HG03097 (cell line): ENCODE data around the gene GRM4.

Source experiments
- ATAC-seq: cut with Tn5 transposase; IDR thresholded peaks from one replicate; pipeline ENCODE4 v1.9.1; 2021; ENCODE audit not compliant: unreplicated experiment, low FRiP score

GRM4 gene

GRCh38 chr6:34143884-34144580, 1.9 kb downstream of the GRM4 start:
- no peak for ATAC-seq

GRCh38 chr6:34143196-34143883, 2.5 kb downstream of the GRM4 start:
- ATAC-seq: no peak

DNA sequence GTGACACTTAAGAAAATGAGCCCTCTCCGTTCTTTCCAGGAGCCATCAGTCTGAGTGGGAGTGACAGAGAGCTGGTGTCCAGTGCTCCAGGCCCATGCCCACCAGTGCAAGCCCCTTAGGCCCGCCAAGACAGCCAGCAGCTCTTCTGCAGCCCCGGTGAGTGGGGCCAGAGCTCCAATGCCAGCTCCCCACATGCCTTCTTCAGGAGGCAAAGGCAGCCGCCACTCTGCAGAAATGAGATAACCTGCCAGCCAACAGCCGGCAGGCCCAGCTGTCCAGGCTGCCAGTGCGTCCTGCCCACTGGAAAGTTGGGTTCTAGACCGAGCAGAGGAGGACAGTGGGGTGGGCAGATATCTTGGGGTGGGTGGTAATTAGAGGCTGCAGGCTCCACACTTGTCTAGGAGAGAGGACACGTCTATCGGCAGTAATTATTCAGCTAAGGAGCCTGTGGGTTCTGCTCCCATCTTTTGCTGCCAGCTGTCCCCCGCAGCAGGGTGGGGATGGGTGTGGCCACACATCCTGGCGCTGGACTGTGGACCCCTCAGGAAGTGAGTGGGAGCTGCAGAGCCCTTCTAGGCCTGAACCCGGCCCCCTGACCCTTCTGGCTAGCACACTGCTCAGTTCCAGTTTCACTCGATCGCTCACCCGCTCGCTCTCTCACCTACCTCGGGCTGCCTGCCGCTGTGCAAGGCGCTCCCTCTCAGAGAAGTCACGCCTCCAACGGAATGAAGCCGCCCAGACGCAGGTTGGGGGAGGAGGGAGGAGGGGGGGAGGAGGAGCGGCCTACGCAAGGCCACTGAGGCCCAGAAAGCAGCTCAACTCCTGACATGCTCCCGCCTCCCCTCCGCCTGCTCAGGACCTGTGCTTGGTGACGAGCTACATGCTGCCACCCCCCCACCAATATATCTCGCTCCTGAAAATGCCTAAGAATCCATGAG, 3.6 kb downstream of the GRM4 start:
- no peak for ATAC-seq

DNA sequence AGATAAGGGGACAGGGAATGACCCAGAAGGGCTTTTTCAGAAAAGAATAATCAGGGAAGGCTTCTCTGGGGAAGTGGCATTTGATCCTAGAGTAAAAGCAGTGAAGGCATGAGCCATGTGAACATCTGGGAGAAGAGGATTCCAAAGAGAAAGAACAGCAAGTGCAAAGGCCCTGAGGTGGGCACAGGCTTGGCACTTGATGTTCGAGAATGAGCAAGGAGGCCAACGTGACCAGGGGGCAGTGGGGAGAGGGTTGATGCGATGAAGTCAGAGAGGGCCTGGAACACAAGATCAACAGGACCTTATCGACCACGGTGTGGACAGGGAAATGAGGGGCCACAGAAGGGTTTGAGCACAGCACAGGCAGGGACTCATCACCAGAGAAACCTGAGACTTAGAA, 5.8 kb downstream of the GRM4 start:
- no peak for ATAC-seq

GRCh38 chr6:34138914-34139510, 6.9 kb downstream of the GRM4 start:
- no peak for ATAC-seq

DNA sequence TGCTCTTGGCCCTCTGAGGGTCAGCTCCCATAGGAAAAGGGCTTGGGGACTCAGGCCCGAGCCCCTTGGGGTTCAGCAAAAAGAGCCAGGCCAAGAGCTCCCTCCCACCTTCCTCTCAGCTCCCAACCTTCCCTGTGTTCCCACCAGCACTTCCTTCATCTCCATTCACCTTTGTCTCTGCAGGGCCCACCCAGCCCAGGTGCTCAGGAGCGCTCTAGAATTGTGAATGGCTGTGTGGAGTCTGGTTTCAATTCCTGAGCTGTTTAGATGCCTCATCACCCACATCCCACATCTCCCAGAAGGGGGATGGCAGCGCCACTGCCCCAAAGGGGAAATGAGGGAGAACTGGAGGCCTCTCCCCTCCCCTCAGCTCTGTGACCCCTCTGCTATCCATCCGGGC, 7.7 kb downstream of the GRM4 start:
- no peak for ATAC-seq

DNA sequence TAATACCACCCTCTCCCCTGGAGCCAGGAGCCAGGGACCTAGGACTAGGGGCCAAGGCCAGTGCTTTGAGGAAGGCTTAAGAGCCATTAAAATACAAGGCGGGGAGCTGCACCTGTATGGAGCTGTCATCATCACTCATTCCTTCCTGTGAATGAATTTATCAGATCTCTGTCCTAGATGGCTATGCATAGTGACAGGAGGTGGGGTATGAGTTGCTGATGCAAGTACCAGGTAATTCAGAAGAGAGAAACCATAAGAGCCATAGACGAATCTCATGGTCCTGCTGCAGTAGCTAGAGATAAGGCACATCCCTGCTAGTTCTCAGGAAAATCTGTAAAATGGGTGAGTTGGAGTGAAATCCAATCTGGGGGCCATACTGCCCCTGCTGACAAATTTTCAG, 10.3 kb downstream of the GRM4 start:
- no peak for ATAC-seq

DNA sequence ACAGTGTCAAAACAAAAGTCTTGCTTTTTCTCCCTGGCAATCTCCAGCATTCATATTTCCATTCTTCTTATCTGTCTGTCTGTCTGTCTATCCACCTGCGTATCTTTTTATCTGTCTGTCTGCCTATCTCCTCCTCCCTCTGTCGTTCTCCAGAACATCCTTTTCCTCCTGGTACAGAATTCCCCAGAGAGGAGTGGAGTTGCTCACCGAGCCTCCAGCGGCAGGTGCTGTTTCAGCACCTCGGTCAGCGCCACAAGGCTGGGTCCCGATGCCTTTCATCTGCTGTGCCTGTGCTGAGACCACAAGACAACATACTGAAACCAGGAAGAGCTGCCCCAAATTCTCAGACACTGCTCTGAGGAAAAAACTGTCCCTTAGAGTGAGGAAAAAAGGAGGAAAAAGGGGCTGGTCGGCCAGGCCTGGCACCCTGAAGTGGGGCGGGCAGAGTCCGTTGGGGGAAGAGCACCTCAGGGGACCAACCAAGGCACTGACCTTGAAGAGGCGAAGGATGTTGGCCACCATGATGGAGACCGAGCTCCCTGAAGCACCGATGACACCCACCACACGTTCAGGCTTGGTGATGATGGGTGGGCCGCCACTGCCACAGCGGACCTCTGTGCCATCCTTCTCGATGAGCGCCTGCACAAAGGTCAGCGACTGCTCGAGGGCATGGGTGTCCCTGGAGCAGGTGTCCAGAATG, 13.3 kb downstream of the GRM4 start:
- no peak for ATAC-seq

DNA sequence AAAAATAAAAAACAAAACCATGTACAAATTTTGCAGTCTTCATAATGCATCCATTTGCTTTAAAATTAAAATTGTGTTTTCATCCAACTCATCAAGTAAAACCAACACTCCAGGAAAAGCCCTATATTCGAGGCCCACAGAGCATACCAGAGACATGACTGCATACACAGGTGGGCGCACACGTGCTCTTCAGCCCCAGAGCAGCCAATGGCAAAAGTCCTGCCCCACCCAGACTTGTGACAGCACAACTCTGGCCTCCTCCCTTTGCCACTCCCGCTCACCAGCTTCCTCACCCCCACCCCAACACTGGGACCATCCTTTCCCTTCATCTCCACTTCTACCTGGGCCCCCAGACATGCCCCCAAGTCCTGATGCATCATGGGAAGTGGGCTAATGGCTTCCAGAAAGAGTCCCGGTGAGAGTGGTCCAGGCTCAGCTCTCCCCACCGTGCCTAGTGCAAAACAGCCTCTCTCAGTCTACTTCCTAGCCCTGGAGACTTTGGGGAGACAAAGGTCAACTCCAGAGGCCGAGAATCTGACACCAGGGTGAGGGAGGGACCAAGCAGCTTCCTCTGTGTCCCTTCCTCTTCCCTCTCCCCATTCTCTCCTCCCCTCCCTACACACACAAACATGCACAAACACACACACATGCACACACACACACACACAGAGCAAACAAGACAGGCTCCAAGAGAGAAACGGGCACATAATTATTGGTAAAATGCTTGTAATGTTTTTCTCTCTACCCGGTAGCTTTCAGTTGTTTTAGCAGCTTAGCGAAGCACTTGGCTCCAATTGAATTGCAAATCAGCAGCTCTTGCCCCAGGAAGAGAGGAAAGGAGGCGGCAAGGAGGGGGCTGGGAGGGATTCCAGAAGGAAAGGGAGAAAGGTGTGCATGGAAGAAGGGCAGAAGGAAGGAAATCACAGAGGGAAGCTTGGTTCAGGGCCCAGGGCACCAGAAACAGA, 14.3 kb downstream of the GRM4 start:
- no peak for ATAC-seq

- ATAC-seq: no peak
Observed at GRCh38 chr6:34130862-34131261, 15.0 kb downstream of the GRM4 start.

GRCh38 chr6:34129753-34130152, 16.1 kb downstream of the GRM4 start:
- ATAC-seq: no peak

GRCh38 chr6:34128045-34128444, 17.8 kb downstream of the GRM4 start:
- ATAC-seq: no peak

- ATAC-seq: no peak
Observed at GRCh38 chr6:34126419-34126818, 19.5 kb downstream of the GRM4 start.

DNA sequence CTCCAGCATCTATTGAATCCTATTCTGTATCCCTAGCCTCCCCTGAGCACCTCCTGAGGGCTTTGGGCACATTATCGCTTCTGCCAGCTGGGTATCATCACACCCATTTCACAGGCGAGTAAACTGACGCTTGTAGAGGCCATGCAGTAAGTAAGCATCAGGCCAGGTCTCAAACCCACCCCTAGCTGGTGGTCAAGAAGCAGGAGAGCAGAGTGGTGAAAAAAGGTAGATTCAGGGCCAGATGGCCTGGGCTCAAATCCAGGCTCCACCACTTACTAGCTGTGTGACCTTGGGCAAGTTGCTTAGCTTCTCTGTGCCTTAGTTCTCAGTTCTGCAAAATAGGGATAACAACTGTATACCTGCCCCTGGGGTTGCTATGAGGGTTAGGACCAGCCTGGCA, 19.9 kb downstream of the GRM4 start:
- no peak for ATAC-seq

GRCh38 chr6:34120953-34121675, 24.8 kb downstream of the GRM4 start:
- no peak for ATAC-seq

- no peak for ATAC-seq
Observed at GRCh38 chr6:34115915-34116314, 30.0 kb downstream of the GRM4 start.

DNA sequence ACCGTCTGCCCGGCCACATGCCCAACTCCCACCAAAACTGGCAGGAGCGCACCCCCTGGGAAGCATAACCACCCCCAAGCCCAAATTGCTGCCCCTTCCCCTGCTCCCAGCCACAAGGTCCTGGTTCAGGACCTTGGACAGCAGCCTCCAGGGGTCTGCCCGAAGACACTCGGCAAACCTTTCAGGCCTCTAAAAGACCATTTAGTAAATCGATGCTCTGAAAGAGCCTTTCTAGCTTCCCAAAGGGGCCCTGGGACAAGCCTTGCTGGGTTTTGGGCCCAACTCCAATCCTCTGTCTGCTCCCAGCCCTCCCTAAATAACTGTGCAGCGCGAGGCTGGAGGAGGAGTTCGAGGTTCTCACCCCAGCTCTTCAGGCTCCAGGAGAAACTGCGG, 30.5 kb downstream of the GRM4 start:
- ATAC-seq: no peak

GRCh38 chr6:34114695-34115402, 31.0 kb downstream of the GRM4 start:
- ATAC-seq: no peak
